ENCODE data around the gene MAPK1IP1L. TPM values are rescaled to one million over a fixed set of nuclear protein-coding genes. Genes with fewer than 3 reads are reported as not detected.

MAPK1IP1L gene
- 105 and 129 TPM in 2 replicates for polyA plus RNA-seq (2012; rRNA removed)
- 58.3 and 77.1 TPM in 2 replicates for polyA plus RNA-seq (2012; cell fraction: cytosol; rRNA removed)
- polyA plus RNA-seq (2012; cell fraction: nucleus; rRNA removed), result 74.0 and 90.8 TPM in 2 replicates

- no peaks in the 10 kb centered on the region for H3K9me2 ChIP-seq
- 3% methylated on average over 38 of the region's 98 CpGs for WGBS (ENCODE audit: low lambda C conversion rate)
- TF ChIP-seq EZH2phosphoT487 (IDR thresholded peaks at IDR 0.05; ENCODE audit: borderline replicate concordance, low read depth) (no peak), CTCF (IDR thresholded peaks at IDR 0.05) (peak; percentile 88), NRF1 (IDR thresholded peaks at IDR 0.05; ENCODE audit: low read depth, low read length) (peak; percentile 40), TCF12 (IDR thresholded peaks at IDR 0.05) (0 out of 2 replicates have a peak, but pooled peaks have one; percentile 44), RFX5 (IDR thresholded peaks at IDR 0.05; ENCODE audit: low read length) (no peak), TAF1 (IDR thresholded peaks at IDR 0.05; ENCODE audit: borderline replicate concordance, low read depth, low read length) (peak; percentile 85; the same call in 1 of the 2 replicates), FOXJ3 (CRISPR knock-in tag; IDR thresholded peaks at IDR 0.05) (no peak), EP300 (IDR thresholded peaks at IDR 0.05; ENCODE audit: borderline replicate concordance in 1 of 2, low read depth in 1 of 2, low read length in 1 of 2) (peak in 1 of 2 experiments; percentile 19; a peak in 3 of 4 replicates), YY1 (IDR thresholded peaks at IDR 0.05; ENCODE audit: low read depth) (peak; percentile 43; the same call in 1 of the 2 replicates), RXRA (IDR thresholded peaks at IDR 0.05; ENCODE audit: borderline replicate concordance, low read depth) (no peak), PBX3 (IDR thresholded peaks at IDR 0.05) (no peak; the same call in 1 of the 2 replicates), IRF3 (IDR thresholded peaks at IDR 0.05; ENCODE audit: low read depth, low read length) (no peak), MXI1 (IDR thresholded peaks at IDR 0.05; ENCODE audit: low read depth, low read length) (peak; percentile 49), FOXM1 (IDR thresholded peaks at IDR 0.05; ENCODE audit: low read depth) (no peak; the same call in 1 of the 2 replicates), CHD2 (IDR thresholded peaks at IDR 0.05; ENCODE audit: low read length, partially characterized antibody) (peak; percentile 97), GATA2 (CRISPR knock-in tag; IDR thresholded peaks at IDR 0.05) (no peak), MEF2A (IDR thresholded peaks at IDR 0.05; ENCODE audit: borderline replicate concordance, low read depth) (no peak), REST (IDR thresholded peaks at IDR 0.05; ENCODE audit: low read depth, low read length) (peak; percentile 58; the same call in 1 of the 2 replicates), SMC3 (IDR thresholded peaks at IDR 0.05; ENCODE audit: low read depth, low read length) (peak; percentile 58), FOSL2 (IDR thresholded peaks at IDR 0.05; ENCODE audit: borderline replicate concordance, low read depth) (no peak), MAX (IDR thresholded peaks at IDR 0.05; ENCODE audit: low read depth) (peak; percentile 87), USF1 (IDR thresholded peaks at IDR 0.05; ENCODE audit: borderline replicate concordance, low read depth) (no peak)
Observed at GRCh38 chr14:55051423-55052268, at the start of gene MAPK1IP1L. MAPK1IP1L (plus strand) TSS chr14:55051647; CDS start chr14:55061684, 10,037 bp downstream.

More at GRCh38 chr14:55051423-55052268, at the start of gene MAPK1IP1L:
- CTCF ChIA-PET, result interaction anchor here (0.6 to 3.4 kb wide), 57 partner anchors 8 to 487 kb away, joined by 3 to 40 read pairs (median 4); partner anchors contain the start of genes DLGAP5, SOCS4 and WDHD1
- Histone ChIP-seq H3K36me3 (replicated peaks in 1 of 2; ENCODE audit: control insufficient read depth in 1 of 2, insufficient read depth in 2 of 2, low read length in 1 of 2) (peaks cover 15 to 33% of the 10 kb centered on the region in 2 experiments), H3K27ac (ENCODE audit: low read depth in 2 of 2, low read length in 1 of 2) (peak within 1 kb of the TSS; percentile 98 to 100), H3K4me1 (ENCODE audit: control insufficient read depth in 1 of 2, insufficient read depth in 2 of 2, low read depth in 1 of 2, low read length in 1 of 2) (peaks cover 7 to 19% of the 10 kb centered on the region in 2 experiments; a peak in 3 of 4 replicates), H3K9me3 (no peaks in the 10 kb centered on the region), H3K4me2 (peak within 1 kb of the TSS; percentile 89), H3K79me2 (ENCODE audit: insufficient read depth) (peaks cover 47% of the 10 kb centered on the region), H3K9ac (peak within 1 kb of the TSS; percentile 100), H2AFZ (ENCODE audit: low read depth) (peak within 1 kb of the TSS; percentile 94), H4K20me1 (ENCODE audit: insufficient read depth) (peaks cover 32% of the 10 kb centered on the region), H3K4me3 (ENCODE audit: low read depth in 2 of 2, low read length in 1 of 2) (peak within 1 kb of the TSS; percentile 93 to 98), H3K27me3 (ENCODE audit: insufficient read depth) (no peaks in the 10 kb centered on the region), H3F3A (replicated peaks; ENCODE audit: insufficient read depth) (peaks cover 25% of the 10 kb centered on the region)
- peak; percentile 98 for DNase-seq
- POLR2A ChIA-PET, result interaction anchor here (0.6 to 1.9 kb wide), 20 partner anchors 10 to 486 kb away, joined by 3 to 32 read pairs (median 4); partner anchors contain the start of genes SOCS4 and WDHD1
